ENCODE measurements around the gene SEC22C. TPM values are rescaled to one million over a fixed set of nuclear protein-coding genes. Genes with fewer than 3 reads are reported as not detected.

SEC22C gene
- total and polyA plus RNA-seq, 7 donors = 11.2 to 46.8 (median 15.5) TPM

GRCh38 chr3:42520906-42521305 is 60.9 kb downstream of the SEC22C start:
- 84 to 88% (median 85%) methylated on average over 4 of the region's 4 CpGs for WGBS, 3 donors
- DNase-seq = no peak

GRCh38 chr3:42520336-42520735 is 61.4 kb downstream of the SEC22C start:
- no peak for ATAC-seq
- Histone ChIP-seq H3K27ac (no peak overlapping the region), H3K4me3 (no peak overlapping the region), H3K27me3 (ENCODE audit: insufficient read depth in 3 of 3, low read length in 2 of 3) (no peaks in the 10 kb centered on the region), H3K36me3 (ENCODE audit: insufficient read depth in 1 of 2, low read depth in 1 of 2) (no peaks in the 10 kb centered on the region), H3K9me3 (no peaks in the 10 kb centered on the region), H3K4me1 (no peaks in the 10 kb centered on the region)
- DNase-seq = no peak
- 62 to 71% (median 69%) methylated on average over 4 of the region's 4 CpGs for WGBS, 3 donors
- no peak for TF ChIP-seq CTCF (IDR thresholded peaks at IDR 0.05)
- intact Hi-C loops (cut with DNase I) = no loop called here

More at GRCh38 chr3:42520906-42521305, 60.9 kb downstream of the SEC22C start:
- no peak overlapping the region for H3K27ac ChIP-seq
- intact Hi-C loops (cut with DNase I) = no loop called here
- no peak for TF ChIP-seq CTCF (IDR thresholded peaks at IDR 0.05)
- H3K36me3 ChIP-seq (ENCODE audit: insufficient read depth in 1 of 2, low read depth in 1 of 2) = no peaks in the 10 kb centered on the region
- H3K4me1 ChIP-seq = no peaks in the 10 kb centered on the region
- no peaks in the 10 kb centered on the region for H3K27me3 ChIP-seq (ENCODE audit: insufficient read depth in 3 of 3, low read length in 2 of 3)
- no peak for ATAC-seq
- H3K9me3 ChIP-seq = no peaks in the 10 kb centered on the region
- H3K4me3 ChIP-seq = no peak overlapping the region

GRCh38 chr3:42519568-42519962 is 62.2 kb downstream of the SEC22C start:
- H3K4me1 ChIP-seq = no peaks in the 10 kb centered on the region
- no peaks in the 10 kb centered on the region for H3K36me3 ChIP-seq (ENCODE audit: insufficient read depth in 1 of 2, low read depth in 1 of 2)
- WGBS, 3 donors = 86 to 88% (median 87%) methylated on average over 2 of the region's 2 CpGs
- H3K9me3 ChIP-seq = no peaks in the 10 kb centered on the region
- H3K4me3 ChIP-seq = no peak overlapping the region
- ATAC-seq (no peak), DNase-seq (no peak)
- TF ChIP-seq CTCF (IDR thresholded peaks at IDR 0.05) = no peak
- H3K27ac ChIP-seq = no peak overlapping the region
- H3K27me3 ChIP-seq (ENCODE audit: insufficient read depth in 3 of 3, low read length in 2 of 3) = no peaks in the 10 kb centered on the region
- intact Hi-C loops (cut with DNase I) = no loop called here

GRCh38 chr3:42518800-42519567 is 62.8 kb downstream of the SEC22C start:
- no peak for TF ChIP-seq CTCF (IDR thresholded peaks at IDR 0.05)
- Histone ChIP-seq H3K4me1 (no peaks in the 10 kb centered on the region), H3K4me3 (no peak overlapping the region), H3K27ac (no peak overlapping the region), H3K9me3 (no peaks in the 10 kb centered on the region), H3K27me3 (ENCODE audit: insufficient read depth in 3 of 3, low read length in 2 of 3) (no peaks in the 10 kb centered on the region), H3K36me3 (ENCODE audit: insufficient read depth in 1 of 2, low read depth in 1 of 2) (no peaks in the 10 kb centered on the region)
- intact Hi-C loops (cut with DNase I) = no loop called here
- ATAC-seq (no peak), DNase-seq (no peak)
- WGBS, 3 donors = 67 to 72% (median 67%) methylated on average over 6 of the region's 6 CpGs

GRCh38 chr3:42517117-42517516 is 64.7 kb downstream of the SEC22C start:
- no peak for TF ChIP-seq CTCF (IDR thresholded peaks at IDR 0.05)
- Histone ChIP-seq H3K4me3 (no peak overlapping the region), H3K27ac (no peak overlapping the region), H3K27me3 (ENCODE audit: insufficient read depth in 3 of 3, low read length in 2 of 3) (no peaks in the 10 kb centered on the region), H3K9me3 (no peaks in the 10 kb centered on the region), H3K36me3 (ENCODE audit: insufficient read depth in 1 of 2, low read depth in 1 of 2) (no peaks in the 10 kb centered on the region), H3K4me1 (no peaks in the 10 kb centered on the region)
- WGBS, 3 donors = 61 to 70% (median 65%) methylated on average over 4 of the region's 4 CpGs
- no peak for ATAC-seq
- intact Hi-C loops (cut with DNase I) = no loop called here
- no peak for DNase-seq

Measured in psoas muscle (tissue), 8 donors.